UCSD-AML1 (cell line): ENCODE results near the gene TMEM120A.

Experiments used
- DNase-seq: peaks from one replicate; lab custom pipeline; 2025; ENCODE audit not compliant: unreplicated experiment; lab: John Stamatoyannopoulos, UW

The TMEM120A gene

DNA sequence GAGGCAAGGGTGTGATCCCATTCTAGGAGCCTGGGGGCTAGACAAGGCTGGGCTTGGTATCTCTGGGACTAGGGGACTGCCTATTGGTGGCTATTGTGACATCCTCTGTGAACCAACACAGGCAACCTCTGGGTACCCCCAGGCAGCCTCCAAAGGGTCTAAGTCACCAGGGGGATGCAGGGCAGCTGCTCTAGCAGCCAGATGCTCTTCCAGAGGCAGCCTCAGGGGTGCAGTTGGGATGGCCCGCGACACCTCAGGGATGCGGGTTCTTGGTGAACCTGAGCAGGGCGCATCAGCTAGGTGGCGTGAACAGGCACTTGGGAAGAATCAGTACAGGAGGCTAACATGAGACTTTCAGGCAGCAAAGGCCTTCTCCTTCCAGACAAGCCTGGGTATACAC lies 1.6 kb upstream of the TMEM120A start:
- DNase-seq: no peak

DNA sequence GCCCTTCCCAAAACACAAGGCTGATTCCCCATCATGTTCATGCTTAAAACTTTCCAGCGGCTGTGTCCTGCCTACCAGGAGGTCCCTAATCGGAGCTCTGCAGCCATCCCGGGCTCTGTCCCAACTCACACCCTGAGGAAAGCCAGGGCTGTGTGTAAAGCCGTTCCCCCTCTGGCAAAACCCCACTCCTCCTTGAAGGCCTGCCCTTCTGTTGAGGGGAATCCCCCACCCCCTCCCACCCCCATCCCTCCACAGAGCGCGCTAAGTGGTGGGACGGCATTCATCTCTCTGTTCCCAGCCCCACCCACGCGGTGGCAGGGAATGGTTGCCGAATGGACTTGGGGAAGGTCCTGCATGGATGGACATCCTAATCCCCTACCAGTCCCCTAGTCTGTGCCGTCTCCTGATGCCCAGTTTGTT lies 667 bp upstream of the TMEM120A start:
- DNase-seq: no peak

DNA sequence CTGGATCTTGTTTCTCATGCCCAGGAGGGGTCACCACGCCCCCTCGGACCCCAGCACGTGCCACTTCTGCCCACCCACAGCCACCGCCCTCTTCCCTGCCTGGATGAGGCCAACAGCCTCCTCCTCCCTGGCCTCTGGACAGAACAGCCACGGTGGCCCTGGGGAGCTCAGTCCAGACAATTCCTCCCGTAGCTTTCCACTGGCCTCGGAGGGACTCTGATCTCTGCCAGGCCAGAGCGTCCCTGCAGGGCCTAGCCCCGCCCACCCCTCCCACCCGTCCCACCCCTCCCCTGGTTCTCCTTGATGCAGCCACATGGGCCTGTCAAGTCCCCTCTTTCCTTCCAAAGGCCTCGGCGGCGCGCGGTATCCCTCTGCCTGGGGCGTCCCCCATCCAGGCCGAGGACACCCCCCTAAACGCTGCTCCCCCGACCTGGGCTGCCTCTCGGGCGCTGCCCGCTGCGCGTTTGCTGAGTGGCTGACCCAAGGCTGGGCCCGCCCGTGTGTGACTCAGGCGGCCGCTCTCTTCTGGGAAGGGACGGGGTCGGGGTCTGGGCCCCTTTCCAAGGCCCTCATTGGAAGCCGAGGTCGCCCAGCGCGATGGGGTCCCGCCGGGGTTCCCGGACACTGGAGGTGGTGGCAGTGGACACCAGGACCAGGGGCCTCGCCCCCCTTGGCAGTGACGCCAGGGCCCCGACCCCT lies 557 bp downstream of the TMEM120A start:
- no peak for DNase-seq

DNA sequence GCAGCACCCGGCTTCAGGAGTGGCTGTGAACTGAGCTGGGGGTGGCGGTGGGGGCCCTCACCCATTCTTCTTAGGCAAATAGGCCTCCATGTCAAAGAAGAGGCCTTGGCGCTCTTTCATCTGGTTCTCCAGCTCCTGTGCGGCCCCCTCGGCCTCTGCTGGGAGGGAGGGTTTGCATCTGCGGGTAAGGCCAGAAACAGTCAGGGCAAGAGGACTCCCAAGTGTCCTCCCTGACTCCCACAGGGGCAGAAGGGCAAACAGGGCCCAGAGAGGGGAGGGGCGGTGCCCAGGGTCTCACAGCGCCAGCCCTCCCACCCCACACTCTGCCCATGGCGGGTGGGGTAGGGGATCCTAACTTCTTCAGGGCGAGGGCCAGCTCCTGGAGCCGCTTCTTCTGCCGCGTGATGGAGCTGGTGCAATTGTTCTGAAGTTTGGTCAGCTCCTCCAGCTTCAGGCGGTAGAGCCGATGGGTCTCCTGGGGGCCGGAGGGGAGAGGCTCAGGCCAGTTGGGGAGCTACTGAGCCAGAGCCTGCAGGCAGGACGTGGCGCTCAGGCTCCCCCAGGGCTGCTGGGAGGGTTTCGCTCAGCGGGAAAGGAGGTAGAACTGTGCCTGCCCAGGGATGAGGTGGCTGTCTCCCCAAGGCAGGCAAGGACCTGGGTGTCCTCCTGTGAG lies 2.2 kb downstream of the TMEM120A start:
- DNase-seq: no peak

DNA sequence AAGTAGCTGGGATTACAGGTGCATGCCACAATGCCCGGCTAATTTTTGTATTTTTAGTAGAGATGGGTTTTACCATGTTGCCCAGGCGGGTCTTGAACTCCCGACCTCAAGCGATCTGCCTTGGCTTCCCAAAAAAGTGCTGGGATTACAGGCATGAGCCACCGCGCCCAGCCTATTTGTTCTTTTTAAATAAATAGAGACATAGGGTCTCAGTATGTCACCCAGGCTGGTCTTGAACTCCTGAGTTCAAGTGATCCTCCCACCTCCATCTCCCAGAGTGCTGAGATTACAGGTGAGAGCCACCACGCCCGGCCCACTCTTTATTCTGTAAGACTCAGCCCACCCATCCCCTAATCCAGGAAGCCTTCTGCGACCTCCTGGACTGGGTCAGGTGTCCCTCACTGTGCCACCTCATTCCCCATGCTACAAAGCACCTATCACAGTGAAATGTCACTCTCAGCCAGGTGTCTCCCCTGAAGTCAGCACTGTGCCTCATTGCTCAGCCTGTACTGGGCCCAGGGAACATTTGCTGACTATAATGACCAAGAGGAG lies 2.8 kb downstream of the TMEM120A start:
- DNase-seq: no peak

DNA sequence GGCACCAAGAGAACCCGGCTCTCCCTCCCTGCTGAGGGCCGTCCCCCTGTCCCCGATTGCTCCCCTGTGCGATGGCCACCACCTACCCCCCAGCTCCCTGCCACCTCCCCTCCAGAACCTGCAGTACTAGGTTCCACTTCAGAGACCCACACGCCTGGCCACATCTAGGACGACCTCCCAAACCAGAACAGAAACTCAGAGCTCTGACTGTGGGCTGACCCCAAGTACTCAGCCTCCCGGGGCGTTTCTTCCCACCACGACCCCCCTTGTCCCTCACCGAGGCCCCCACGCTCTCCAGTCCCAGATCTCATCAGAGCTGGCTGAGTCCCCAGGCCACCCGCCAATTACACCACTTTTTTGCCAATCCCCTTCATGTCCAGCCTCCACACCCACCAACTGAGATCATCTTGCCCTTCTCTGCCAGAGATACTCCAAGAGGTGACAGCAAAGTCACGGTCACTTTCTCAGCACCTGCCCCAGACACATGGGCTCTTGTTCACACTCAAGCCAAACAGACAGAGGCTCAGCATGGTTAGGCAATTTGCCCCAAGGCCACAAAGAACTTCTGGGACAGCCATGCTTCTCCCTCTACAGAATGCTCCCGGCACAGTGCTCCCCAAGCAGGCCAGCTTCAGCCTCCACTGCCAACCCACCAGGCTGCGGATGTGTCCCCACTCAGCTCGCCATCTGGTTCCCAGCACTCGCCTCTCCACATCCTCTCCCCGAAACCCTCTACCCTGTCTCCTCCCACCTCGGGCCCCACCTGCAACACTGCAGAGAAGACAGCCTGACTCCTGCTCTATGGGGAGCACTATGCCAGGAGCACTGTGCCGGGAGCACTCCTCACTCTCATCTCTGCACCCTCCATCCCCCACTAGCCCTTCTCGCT lies 4.7 kb downstream of the TMEM120A start:
- DNase-seq: no peak

DNA sequence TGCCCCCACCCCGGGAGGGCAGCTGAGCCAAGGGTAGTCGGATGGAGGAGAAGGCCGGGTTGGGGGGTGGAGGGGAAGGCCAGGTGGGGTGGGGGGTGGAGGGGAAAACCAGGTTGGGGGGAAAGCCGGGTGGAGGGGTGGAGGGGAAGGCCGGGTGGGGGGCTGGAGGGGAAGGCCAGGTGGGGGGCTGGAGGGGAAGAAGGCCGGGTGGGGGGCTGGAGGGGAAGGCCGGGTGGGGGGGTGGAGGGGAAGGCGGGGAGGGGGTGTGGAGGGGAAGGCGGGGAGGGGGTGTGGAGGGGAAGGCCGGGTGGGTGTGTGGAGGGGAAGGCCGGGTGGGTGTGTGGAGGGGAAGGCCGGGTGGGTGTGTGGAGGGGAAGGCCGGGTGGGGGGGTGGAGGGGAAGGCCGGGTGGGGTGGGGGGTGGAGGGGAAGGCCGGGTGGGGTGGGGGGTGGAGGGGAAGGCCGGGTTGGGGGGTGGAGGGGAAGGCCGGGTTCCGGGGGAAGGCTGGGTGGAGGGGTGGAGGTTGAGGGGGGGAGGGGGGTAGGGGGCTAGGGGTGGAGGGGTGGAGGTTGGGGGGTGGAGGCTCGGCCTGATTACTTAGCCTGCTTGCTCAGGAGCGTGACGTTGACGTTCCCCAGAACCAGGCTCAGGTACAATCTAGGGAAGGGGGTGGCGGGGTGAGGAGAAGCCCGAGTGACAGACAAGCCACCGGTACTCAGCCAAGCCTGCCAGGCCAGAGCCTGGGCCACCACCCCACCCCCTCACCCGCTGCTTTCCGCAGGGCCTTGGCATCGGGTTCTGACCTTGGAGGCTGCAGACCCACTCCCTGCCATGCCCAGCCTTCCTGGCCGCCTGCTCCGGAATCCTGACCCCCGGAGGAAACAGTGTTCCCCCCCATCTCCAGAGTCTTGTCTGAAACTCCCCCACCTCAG lies 5.6 kb downstream of the TMEM120A start:
- no peak for DNase-seq

DNA sequence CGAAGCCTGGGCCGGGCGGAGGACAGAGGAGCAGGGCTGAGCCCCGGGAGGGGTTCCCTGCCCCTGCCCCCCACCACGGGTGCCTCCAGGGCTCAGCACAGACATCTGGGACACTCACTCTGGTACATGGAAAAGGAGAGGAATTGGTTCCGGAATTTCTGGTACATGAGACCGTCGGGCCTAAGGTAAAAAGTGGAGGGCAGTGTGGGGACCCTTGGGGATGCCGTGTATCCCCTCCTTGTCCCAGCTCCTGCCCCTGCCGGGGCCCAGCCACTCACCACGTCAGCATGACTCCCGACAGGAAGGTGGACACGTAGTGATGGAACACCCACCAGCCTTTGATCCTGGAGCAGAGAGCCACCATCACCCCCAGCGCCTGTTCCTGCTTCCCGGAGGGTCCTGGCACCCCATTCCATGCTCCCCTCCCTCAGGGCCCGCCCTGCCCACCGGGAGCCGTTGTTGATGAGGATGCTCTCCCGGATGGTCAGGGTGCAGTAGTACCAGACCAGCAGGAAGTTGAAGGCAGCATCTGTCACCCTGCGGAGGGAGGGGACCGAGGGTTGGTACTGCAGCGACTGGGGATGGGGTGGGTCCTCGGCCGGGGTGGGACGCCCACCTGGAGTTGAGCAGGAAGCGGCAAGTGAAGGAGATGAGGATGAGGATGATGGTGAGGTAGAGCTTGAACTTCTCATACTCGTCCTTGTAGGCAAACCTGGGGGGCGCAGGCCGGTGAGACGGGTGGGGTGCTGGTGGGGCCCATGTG lies 6.4 kb downstream of the TMEM120A start:
- DNase-seq: no peak

DNA sequence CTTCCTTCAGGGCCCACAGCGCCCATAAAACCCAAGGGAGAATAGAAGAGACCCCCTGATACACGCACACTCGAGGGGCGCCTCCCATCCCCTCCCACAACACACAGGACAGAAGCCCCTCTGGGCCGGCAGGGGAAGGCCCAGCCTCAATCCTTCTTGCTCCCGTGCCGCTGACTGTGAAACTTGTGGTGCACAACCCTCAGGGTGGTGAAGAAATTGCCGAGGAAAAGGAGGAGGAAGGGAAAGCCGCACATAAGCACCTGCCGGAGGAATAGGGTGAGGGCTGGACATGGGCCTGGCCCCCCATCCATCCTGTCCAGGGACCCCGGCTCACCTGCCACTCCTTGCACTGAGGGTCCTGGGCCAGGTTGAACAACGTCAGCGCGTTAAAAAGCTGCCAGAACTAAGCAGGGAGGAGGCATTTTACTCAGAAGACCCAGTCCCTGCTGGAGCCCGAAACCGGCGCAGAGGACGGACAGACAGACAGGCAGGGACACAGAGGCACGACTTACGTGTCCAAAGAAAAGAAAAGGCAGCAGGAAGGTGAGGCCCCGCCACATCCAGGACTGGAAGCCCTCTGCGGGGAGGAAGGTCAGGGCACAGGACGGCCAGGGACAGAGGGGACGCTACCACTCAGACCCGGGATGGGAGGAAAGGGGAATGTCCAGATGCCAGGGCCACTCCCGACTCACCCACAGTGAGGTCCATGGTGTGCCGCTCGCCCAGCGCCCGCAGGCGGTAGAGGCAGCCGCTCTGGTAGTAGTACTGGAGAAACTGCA lies 7.2 kb downstream of the TMEM120A start:
- no peak for DNase-seq

DNA sequence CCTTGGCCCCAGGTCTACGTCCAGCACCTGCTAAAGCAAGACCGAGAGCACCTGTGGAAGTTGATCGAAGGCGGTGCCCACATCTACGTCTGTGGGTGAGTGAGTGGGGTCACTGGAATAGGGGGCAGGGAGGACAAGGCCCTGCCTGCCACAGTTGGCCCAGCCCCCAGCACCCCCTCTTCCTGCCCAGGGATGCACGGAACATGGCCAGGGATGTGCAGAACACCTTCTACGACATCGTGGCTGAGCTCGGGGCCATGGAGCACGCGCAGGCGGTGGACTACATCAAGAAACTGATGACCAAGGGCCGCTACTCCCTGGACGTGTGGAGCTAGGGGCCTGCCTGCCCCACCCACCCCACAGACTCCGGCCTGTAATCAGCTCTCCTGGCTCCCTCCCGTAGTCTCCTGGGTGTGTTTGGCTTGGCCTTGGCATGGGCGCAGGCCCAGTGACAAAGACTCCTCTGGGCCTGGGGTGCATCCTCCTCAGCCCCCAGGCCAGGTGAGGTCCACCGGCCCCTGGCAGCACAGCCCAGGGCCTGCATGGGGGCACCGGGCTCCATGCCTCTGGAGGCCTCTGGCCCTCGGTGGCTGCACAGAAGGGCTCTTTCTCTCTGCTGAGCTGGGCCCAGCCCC lies 8.1 kb downstream of the TMEM120A start:
- no peak for DNase-seq

DNA sequence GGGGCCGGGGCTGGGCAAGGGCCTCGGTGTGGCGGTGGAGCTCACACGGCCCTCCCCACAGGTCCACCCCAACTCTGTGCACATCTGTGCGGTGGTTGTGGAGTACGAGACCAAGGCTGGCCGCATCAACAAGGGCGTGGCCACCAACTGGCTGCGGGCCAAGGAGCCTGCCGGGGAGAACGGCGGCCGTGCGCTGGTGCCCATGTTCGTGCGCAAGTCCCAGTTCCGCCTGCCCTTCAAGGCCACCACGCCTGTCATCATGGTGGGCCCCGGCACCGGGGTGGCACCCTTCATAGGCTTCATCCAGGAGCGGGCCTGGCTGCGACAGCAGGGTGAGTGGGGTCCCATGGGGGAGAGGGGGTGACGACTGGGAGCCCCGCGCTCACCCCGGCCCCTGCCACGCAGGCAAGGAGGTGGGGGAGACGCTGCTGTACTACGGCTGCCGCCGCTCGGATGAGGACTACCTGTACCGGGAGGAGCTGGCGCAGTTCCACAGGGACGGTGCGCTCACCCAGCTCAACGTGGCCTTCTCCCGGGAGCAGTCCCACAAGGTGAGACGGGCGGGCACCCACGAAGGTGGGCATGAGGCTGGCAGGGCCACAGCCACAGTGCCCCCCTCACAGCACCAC lies 8.8 kb downstream of the TMEM120A start:
- no peak for DNase-seq

DNA sequence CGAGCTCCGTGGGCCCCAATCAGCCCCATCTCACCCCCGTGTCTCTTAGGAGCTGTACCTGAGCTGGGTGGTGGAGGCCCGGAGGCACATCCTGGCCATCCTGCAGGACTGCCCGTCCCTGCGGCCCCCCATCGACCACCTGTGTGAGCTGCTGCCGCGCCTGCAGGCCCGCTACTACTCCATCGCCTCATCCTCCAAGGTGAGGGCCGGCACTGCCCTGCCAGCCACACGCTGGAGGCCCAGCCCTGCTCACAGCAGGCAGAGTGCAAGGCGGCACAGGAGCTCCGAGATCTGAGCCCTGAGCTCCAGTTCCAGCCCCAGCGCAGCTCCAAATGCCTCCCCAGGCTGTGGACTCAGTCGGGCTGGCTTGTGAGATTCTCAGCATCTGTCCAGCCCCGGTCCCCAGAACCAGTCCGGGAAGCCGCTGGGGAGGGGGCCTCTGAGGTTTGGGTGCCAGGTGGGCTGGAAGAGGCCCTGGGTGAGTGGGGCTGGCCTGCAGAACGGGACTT lies 9.3 kb downstream of the TMEM120A start:
- no peak for DNase-seq

DNA sequence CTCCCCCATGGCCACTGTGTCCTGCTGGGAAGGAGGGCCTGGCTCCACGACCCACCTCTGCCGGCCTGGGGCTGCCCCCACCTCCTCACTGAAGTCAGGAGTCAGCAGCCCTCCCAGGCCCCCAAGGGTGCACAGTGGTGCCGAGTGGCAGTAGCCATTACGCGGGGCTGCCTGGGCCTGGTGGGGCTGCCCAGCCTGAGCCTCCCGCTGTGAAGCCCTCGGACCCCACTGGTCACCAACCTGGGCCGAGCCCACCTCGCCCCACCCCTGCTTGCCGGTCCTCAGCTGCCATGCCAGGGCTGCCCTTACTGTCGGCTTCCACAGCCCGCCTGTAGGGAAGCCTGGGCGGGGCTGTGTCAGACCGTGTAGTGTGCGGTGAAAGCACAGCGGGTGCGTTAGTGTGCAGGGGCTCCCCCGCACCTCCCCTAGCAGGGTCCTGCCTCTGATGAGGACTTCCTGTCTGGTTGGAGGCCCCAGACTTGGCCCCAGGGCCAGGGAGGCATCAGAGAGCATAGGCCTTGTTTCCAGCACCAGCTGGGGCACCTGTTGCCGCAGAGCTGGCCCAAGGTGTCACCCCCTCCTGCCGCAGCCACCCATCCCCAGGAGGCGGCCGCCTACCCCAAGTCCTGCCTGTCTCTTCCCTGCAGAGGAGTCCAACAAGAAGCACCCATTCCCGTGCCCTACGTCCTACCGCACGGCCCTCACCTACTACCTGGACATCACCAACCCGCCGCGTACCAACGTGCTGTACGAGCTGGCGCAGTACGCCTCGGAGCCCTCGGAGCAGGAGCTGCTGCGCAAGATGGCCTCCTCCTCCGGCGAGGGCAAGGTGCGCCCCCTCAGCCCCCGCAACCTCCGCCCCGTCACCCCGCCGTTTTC lies 10.0 kb downstream of the TMEM120A start:
- no peak for DNase-seq

DNA sequence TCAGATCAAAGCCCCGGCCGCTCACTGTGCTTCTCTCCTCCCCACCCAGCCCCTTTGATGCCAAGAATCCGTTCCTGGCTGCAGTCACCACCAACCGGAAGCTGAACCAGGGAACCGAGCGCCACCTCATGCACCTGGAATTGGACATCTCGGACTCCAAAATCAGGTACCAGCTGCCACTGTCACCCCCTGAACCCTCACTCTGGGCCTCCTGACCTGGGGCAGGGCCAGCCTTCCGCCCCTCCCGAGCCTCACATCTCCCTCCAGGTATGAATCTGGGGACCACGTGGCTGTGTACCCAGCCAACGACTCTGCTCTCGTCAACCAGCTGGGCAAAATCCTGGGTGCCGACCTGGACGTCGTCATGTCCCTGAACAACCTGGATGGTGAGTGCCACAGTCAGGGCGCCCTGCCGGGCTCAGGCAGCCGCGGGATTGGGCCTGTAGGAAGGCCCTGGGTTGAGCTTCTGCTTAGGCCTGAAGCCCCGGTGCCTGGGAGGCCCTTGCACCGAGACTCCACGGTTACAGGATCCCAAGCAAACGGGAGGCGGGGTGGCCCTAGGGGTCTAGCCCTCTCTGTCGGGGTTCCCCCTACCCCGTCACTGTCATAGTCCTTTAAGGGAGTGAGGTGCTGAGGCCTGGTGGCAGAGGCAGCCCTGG lies 10.8 kb downstream of the TMEM120A start:
- DNase-seq: no peak

DNA sequence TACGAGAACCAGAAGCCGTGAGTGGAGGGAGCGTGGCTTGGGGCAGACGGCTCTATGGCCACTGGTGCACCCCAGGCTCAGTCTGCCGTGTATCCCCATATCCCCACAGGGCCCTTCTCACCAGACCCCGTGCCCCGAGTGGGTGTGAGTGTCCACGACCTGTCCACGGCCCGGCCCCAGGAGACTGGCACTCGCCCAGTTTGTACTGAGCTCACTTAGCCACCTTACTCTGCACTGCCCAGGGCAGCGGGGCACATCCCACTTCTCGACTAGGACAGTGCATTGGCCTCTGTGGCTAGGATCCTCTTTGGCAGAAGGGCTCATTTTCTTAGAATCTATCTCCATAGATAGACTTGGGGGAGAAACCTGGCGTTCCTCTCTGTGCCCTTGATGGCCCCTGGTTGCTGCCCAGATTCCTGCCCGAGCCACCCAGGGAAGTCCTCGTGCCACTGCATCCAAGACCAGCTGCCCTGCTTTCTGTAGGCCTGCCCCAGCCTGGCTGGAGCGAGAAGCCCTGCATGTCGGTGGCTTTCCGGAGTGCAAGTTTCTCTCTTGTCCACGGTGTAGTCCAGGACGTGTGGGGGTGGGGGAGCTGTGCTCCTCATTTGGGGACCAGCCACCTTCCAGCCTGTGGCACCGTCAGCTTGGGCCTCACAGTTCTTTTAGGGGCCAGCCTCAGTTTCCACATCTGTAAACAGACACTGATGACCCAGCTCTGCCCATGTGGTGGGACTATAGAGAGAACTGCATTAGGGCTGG lies 11.9 kb downstream of the TMEM120A start:
- DNase-seq: no peak
